GM13976 (cell line): ENCODE measurements around the gene WDR7.

ENCODE experiments used
- DNase-seq: peaks from one replicate; pipeline ENCODE4 v3.0.0; 2012; ENCODE audit warnings: low spot score
- CTCF ChIP-seq: IDR thresholded peaks from 2 replicates; pipeline ENCODE4 v1.5.1; 2012; ENCODE audit warnings: borderline replicate concordance, mild to moderate bottlenecking; ENCODE audit not compliant: insufficient read depth; ENCODE audit errors: extremely low read depth, missing control alignments, control extremely low read depth
- in situ Hi-C: fragments of 300-500 bp; cut with MboI; formaldehyde crosslinking; loops from one replicate; pipeline ENCODE4 v1.12.0; 2022; ENCODE audit warnings: low sequenced_read_pairs, mixed read lengths, inconsistent platforms; ENCODE audit not compliant: unreplicated experiment

Gene WDR7

GRCh38 chr18:57073501-57074187 lies 422.5 kb downstream of the WDR7 start:
- TF ChIP-seq CTCF = no peak
- in situ Hi-C loops = no loop called here
- DNase-seq = no peak

GRCh38 chr18:57075716-57076400 lies 424.7 kb downstream of the WDR7 start:
- TF ChIP-seq CTCF = no peak
- in situ Hi-C loops = no loop called here
- DNase-seq = no peak

- no peak for TF ChIP-seq CTCF
- in situ Hi-C loops = no loop called here
- DNase-seq = no peak
These were observed 426.0 kb downstream of the WDR7 start for GRCh38 chr18:57077005-57077765.

- in situ Hi-C loops = no loop called here
- peak; percentile 86 for DNase-seq
- TF ChIP-seq CTCF = no peak
These were observed 426.8 kb downstream of the WDR7 start for GRCh38 chr18:57077786-57078552.

- no peak for DNase-seq
- TF ChIP-seq CTCF = no peak
- in situ Hi-C loops = no loop called here
These were observed 427.5 kb downstream of the WDR7 start for GRCh38 chr18:57078614-57079013.

GRCh38 chr18:57080479-57080878 lies 429.3 kb downstream of the WDR7 start:
- no peak for DNase-seq
- TF ChIP-seq CTCF = no peak
- in situ Hi-C loops = no loop called here
